Fibroblast of lung (primary cell): Measurements from ENCODE around the gene TM4SF5.

Experiments
- CTCF ChIP-seq, 2 donors: IDR thresholded peaks in 1 of 2; conservative IDR thresholded peaks in 1 of 2; 1 replicate in 1 of 2; 2 replicates in 1 of 2; pipeline ENCODE4 v1.5.1; 2011 to 2012; ENCODE audit warnings: low read length in 2 of 2, control low read depth in 1 of 2, inconsistent platforms in 1 of 2, low read depth in 1 of 2, mild to moderate bottlenecking in 1 of 2
- EZH2 ChIP-seq: IDR thresholded peaks from 2 replicates; pipeline ENCODE4 v1.5.1; 2012; ENCODE audit warnings: low read length, control low read depth, mild to moderate bottlenecking; ENCODE audit errors: missing control alignments

DNA sequence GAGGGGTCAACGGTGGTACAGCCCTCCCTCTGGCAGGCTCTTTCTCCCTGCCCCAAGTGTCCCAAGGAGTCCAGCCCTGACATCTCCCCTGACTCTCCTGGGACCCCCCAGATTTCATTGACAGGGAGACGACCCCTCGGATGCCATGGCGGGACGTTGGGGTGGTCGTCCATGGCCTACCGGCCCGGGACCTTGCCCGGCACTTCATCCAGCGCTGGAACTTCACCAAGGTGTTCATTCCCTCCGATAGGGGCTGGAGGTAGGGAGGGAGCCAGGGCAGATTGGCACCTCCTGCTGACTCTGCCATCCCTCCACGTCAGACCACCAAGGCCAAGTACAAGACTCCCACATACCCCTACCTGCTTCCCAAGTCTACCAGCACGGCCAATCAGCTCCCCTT lies 45.1 kb downstream of the TM4SF5 start:
- TF ChIP-seq CTCF (conservative IDR thresholded peaks at IDR 0.05 in 1 of 2, IDR thresholded peaks at IDR 0.05 in 1 of 2; ENCODE audit: low read depth in 1 of 2, low read length in 2 of 2) (no peak), EZH2 (no peak)
